Endothelial cell of umbilical vein (primary cell): Measurements from ENCODE around the gene ANKRD50. TPM values are rescaled to one million over a fixed set of nuclear protein-coding genes. Genes with fewer than 3 reads are reported as not detected.

Experiments
- BruUV-seq: library from RNA; stranded (reverse); fragments of 400-500 nt; replicated peaks from 2 replicates; lab custom pipeline; 2021; lab: Mats Ljungman, UMichigan
- CTCF ChIA-PET: fragments of 300-600, 350-600 bp; sonication (Branson Sonifier 250); formaldehyde crosslinking; loops from one replicate; lab custom pipeline; 2021; ENCODE audit warnings: antibody characterized with exemption, inconsistent platforms; lab: Charles Lee
- POLR2A ChIA-PET: fragments of 300-600, 350-600 bp; sonication (Branson Sonifier 250); formaldehyde crosslinking; loops from one replicate; lab custom pipeline; 2021; ENCODE audit warnings: antibody characterized with exemption, inconsistent platforms; lab: Charles Lee
- DNase-seq: peaks from one replicate; pipeline ENCODE4 v3.0.0-alpha.2; 2011; ENCODE audit warnings: low read depth, low spot score
- FAIRE-seq: peaks from 2 replicates; lab custom pipeline; 2011; peaks lifted over from hg19 to GRCh38; lab: Jason Lieb, UNC
- H2AFZ ChIP-seq: 2 replicates; pipeline ENCODE4 v1.6.0; 2012; ENCODE audit warnings: low read depth, low read length, control low read depth, inconsistent platforms
- H3K27ac ChIP-seq: 2 replicates; pipeline ENCODE4 v1.5.1; 2011; ENCODE audit warnings: low read depth, mild to moderate bottlenecking, control low read depth, low read length, moderate library complexity; ENCODE audit not compliant: insufficient read depth
- H3K27me3 ChIP-seq, 2 experiments: 2 replicates each; pipeline versions ENCODE4 v1.6.0 to v1.6.1; 2011; ENCODE audit warnings: low read length in 2 of 2, mixed read lengths in 1 of 2; ENCODE audit not compliant: control insufficient read depth in 2 of 2, insufficient read depth in 2 of 2
- H3K36me3 ChIP-seq, 2 experiments: 2 replicates in 1 of 2; 3 replicates in 1 of 2; pipeline ENCODE4 v1.5.1; 2011; ENCODE audit warnings: low read length in 2 of 2, mild to moderate bottlenecking in 1 of 2, moderate library complexity in 1 of 2; ENCODE audit not compliant: control insufficient read depth in 2 of 2, insufficient read depth in 2 of 2; ENCODE audit errors: extremely low read depth in 1 of 2
- H3K4me1 ChIP-seq: 3 replicates; pipeline ENCODE4 v1.5.1; 2011; ENCODE audit warnings: mild to moderate bottlenecking, low read length; ENCODE audit not compliant: control insufficient read depth, insufficient read depth; ENCODE audit errors: extremely low read depth
- H3K4me2 ChIP-seq: 2 replicates; pipeline ENCODE4 v1.6.1; 2011; ENCODE audit warnings: low read length, control low read depth, mixed read lengths; ENCODE audit not compliant: insufficient read depth
- H3K4me3 ChIP-seq, 3 experiments: fragments of 200-600 bp in 1 of 3; sonication (generic), shearing (Covaris generic) in 1 of 3; replicated peaks in 1 of 3; 2 replicates each; pipeline ENCODE4 v1.5.1; 2011 to 2016; ENCODE audit warnings: control low read depth in 3 of 3, low read length in 3 of 3, mild to moderate bottlenecking in 2 of 3, inconsistent platforms in 1 of 3, low read depth in 1 of 3, moderate library complexity in 1 of 3; ENCODE audit not compliant: insufficient read depth in 1 of 3
- H3K79me2 ChIP-seq: 2 replicates; pipeline ENCODE4 v1.6.0; 2012; ENCODE audit warnings: low read length, inconsistent platforms; ENCODE audit not compliant: control insufficient read depth, insufficient read depth
- H3K9ac ChIP-seq: replicated peaks from 2 replicates; pipeline ENCODE3; 2011; ENCODE audit warnings: low read length, control low read depth; ENCODE audit not compliant: insufficient read depth; ENCODE audit errors: extremely low read depth
- H3K9me1 ChIP-seq: replicated peaks from 3 replicates; pipeline ENCODE4 v1.6.0; 2011; ENCODE audit warnings: mild to moderate bottlenecking, low read length; ENCODE audit not compliant: control insufficient read depth, insufficient read depth; ENCODE audit errors: extremely low read depth
- H3K9me3 ChIP-seq: replicated peaks from 2 replicates; pipeline ENCODE4 v1.5.1; 2012; ENCODE audit warnings: low read length, inconsistent platforms; ENCODE audit not compliant: control insufficient read depth, insufficient read depth
- H4K20me1 ChIP-seq: replicated peaks from 2 replicates; pipeline ENCODE3; 2011; ENCODE audit warnings: mild to moderate bottlenecking, low read length; ENCODE audit not compliant: control insufficient read depth, insufficient read depth; ENCODE audit errors: extremely low read depth
- CTCF ChIP-seq, 2 donors: IDR thresholded peaks; 1 replicate in 1 of 2; 2 replicates in 1 of 2; pipeline ENCODE4 v1.5.1; 2011; ENCODE audit warnings: low read length in 2 of 2, mild to moderate bottlenecking in 2 of 2, moderate library complexity in 2 of 2, control low read depth in 1 of 2, inconsistent platforms in 1 of 2, low read depth in 1 of 2; ENCODE audit not compliant: insufficient read depth in 1 of 2; ENCODE audit errors: extremely low read depth in 1 of 2
- EZH2 ChIP-seq: IDR thresholded peaks from 2 replicates; pipeline ENCODE4 v1.6.1; 2012; ENCODE audit warnings: borderline replicate concordance, low read depth, mild to moderate bottlenecking, moderate library complexity, low read length, inconsistent platforms; ENCODE audit not compliant: severe bottlenecking
- FOS ChIP-seq: IDR thresholded peaks from 2 replicates; pipeline ENCODE4 v1.6.1; 2011; ENCODE audit warnings: mild to moderate bottlenecking, low read length, moderate library complexity, borderline replicate concordance; ENCODE audit not compliant: insufficient read depth
- GATA2 ChIP-seq: IDR thresholded peaks from 2 replicates; pipeline ENCODE4 v1.7.0; 2011; ENCODE audit warnings: low read depth, mild to moderate bottlenecking, moderate library complexity, mixed read lengths, low read length; ENCODE audit not compliant: insufficient read length, insufficient read depth
- JUN ChIP-seq: IDR thresholded peaks from 2 replicates; pipeline ENCODE4 v1.6.1; 2011; ENCODE audit warnings: borderline replicate concordance, low read depth; ENCODE audit not compliant: insufficient read length, insufficient read depth
- MAX ChIP-seq: IDR thresholded peaks from 2 replicates; pipeline ENCODE4 v1.6.1; 2011; ENCODE audit not compliant: insufficient read depth, insufficient read length
- POLR2A ChIP-seq: IDR thresholded peaks from 2 replicates; pipeline ENCODE4 v1.6.1; 2012; ENCODE audit warnings: low read depth, mild to moderate bottlenecking, control low read depth, low read length
- POLR2AphosphoS5 ChIP-seq: IDR thresholded peaks from 2 replicates; pipeline ENCODE4 v1.6.1; 2012; ENCODE audit warnings: low read depth, mild to moderate bottlenecking, control low read depth, low read length, moderate library complexity; ENCODE audit not compliant: insufficient read depth
- dilution Hi-C: fragments of 300-500 bp; cut with MboI; formaldehyde crosslinking; loops from one replicate; pipeline ENCODE4 v1.15.0; 2019; ENCODE audit warnings: low sequenced_read_pairs; ENCODE audit not compliant: extremely low pct_ligation_motif_present
- intact Hi-C: fragments of 100-400 bp; cut with micrococcal nuclease; formaldehyde crosslinking; loops from one replicate; pipeline ENCODE4 v1.10.0; 2022
- polyA plus RNA-seq, 4 experiments: library from polyadenylated mRNA; depleted of rRNA in 3 of 4; stranded (reverse) in 3 of 4; unstranded in 1 of 4; fragments of >200 nt; gene quantifications; 2 replicates each; pipeline versions ENCODE4 v1.2.1 to v1.2.3, GENCODE V29; 2011 to 2012; ENCODE audit warnings: missing spikeins in 1 of 4
- total RNA-seq: library from RNA; stranded (reverse); gene quantifications from 2 replicates; pipeline ENCODE4 v1.2.3, GENCODE V29; 2021

ANKRD50 gene
- total and polyA plus RNA-seq, 2 donors (not counting 3 experiments of a cell fraction or from before 2014, with no cell fraction given), result 24.5 to 63.6 TPM

- intact Hi-C loops (no loop called here), dilution Hi-C loops (no loop called here)
- no peaks in the 10 kb centered on the region for H3K9me3 ChIP-seq
- peaks cover 29% of the 10 kb centered on the region for H4K20me1 ChIP-seq
- H3K4me1 ChIP-seq, result peaks cover 41% of the 10 kb centered on the region
- peaks cover 2 to 33% of the 10 kb centered on the region in 2 experiments for H3K36me3 ChIP-seq
- no peak overlapping the region for H3K9ac ChIP-seq
- H3K79me2 ChIP-seq, result peaks cover 100% of the 10 kb centered on the region
- H2AFZ ChIP-seq, result no peak overlapping the region
- CTCF ChIA-PET, result interaction anchor here (1.1 to 2.3 kb wide), 3 partner anchors 10 to 580 kb away, joined by 3 to 7 read pairs (median 3); no protein-coding TSS in a partner anchor
- POLR2A ChIA-PET, result no interaction called here
- BruUV-seq, result no TSS peak
- no peak overlapping the region for H3K27ac ChIP-seq
- FAIRE-seq (no peak), DNase-seq (no peak)
- TF ChIP-seq JUN, result no peak
- no peak for TF ChIP-seq GATA2
- TF ChIP-seq CTCF (IDR thresholded peaks at IDR 0.05; ENCODE audit: extremely low read depth in 1 of 2, insufficient read depth in 1 of 2, low read depth in 1 of 2, low read length in 2 of 2), result no peak
- no peak for TF ChIP-seq POLR2A
- TF ChIP-seq POLR2AphosphoS5, result no peak
- no peak for TF ChIP-seq EZH2
- TF ChIP-seq FOS, result no peak
- TF ChIP-seq MAX, result no peak
- H3K4me3 ChIP-seq, result no peak overlapping the region
- H3K27me3 ChIP-seq, result no peaks in the 10 kb centered on the region
- peak overlapping the region; percentile 20 for H3K4me2 ChIP-seq
- peaks cover 2% of the 10 kb centered on the region for H3K9me1 ChIP-seq
These were observed 9.4 kb downstream of the ANKRD50 start for GRCh38 chr4:124703154-124703553.
